22Rv1 (cell line): ENCODE measurements around the gene XIRP1.

Experiments used
- H3K27ac ChIP-seq: fragments of 450-650 bp; 2 replicates; pipeline ENCODE4 v1.5.1; 2017
- CTCF ChIP-seq: fragments of 450-650 bp; IDR thresholded peaks from 2 replicates; pipeline ENCODE4 v1.5.1; 2017; ENCODE audit warnings: mild to moderate bottlenecking
- ZFX ChIP-seq: fragments of 450-650 bp; IDR thresholded peaks from 2 replicates; pipeline ENCODE4 v1.6.1; 2017; ENCODE audit warnings: antibody characterized with exemption, borderline replicate concordance

XIRP1 gene

GRCh38 chr3:39196671-39197356, 4.4 kb upstream of the XIRP1 start:
- no peak overlapping the region for H3K27ac ChIP-seq
- TF ChIP-seq CTCF: no peak
- no peak for TF ChIP-seq ZFX

GRCh38 chr3:39196034-39196433, 3.6 kb upstream of the XIRP1 start:
- TF ChIP-seq CTCF: no peak
- no peak for TF ChIP-seq ZFX

GRCh38 chr3:39193391-39193790, 996 bp upstream of the XIRP1 start:
- H3K27ac ChIP-seq: no peak overlapping the region
- no peak for TF ChIP-seq CTCF
- no peak for TF ChIP-seq ZFX

More at GRCh38 chr3:39196034-39196433, 3.6 kb upstream of the XIRP1 start:
- no peak overlapping the region for H3K27ac ChIP-seq

DNA sequence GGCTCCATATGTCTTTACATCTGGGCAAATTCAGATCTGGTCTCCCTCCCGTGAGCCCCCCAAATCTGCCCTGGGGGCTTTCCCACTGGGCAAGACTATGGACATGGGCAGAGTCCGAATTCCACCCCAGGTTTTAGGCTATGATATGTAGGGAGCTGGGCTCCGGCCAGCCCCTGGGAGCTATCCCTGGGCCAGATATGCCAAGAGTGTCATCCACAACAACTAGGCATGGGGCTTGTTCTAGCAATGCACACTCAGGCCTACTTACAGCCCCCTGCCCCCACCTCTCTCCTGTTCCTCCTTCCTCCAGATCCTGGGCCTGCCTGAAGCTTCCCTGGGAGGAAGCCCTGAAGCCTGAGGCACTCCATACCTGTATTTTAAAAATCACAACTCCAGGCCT, 622 bp downstream of the XIRP1 start:
- H3K27ac ChIP-seq: no peak overlapping the region
- TF ChIP-seq ZFX (no peak), CTCF (no peak)

DNA sequence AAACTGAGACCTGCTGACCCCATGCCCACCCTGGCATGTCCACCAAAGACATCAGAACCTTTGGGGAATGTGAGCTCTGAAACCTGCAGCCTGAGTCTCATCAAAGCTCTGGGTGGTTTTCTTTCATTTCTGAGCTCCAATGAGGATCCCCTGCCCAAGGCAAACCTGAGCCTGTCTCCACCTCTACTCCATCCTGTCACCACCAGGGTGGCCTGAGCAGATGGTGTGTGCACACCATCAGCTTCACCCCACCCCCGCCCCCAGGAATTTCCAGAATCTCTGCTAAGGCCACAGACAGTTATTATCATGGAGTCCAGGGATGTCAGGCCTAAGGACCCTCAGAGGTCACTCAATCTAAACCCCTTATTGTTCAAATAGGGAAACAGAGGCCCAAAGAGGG, 1.3 kb downstream of the XIRP1 start:
- TF ChIP-seq CTCF: no peak
- TF ChIP-seq ZFX: no peak
- no peak overlapping the region for H3K27ac ChIP-seq

- no peak overlapping the region for H3K27ac ChIP-seq
- TF ChIP-seq CTCF (no peak), ZFX (no peak)
Observed at GRCh38 chr3:39190281-39191025, 1.9 kb downstream of the XIRP1 start.

GRCh38 chr3:39189959-39190269, 2.5 kb downstream of the XIRP1 start:
- no peak overlapping the region for H3K27ac ChIP-seq
- no peak for TF ChIP-seq ZFX
- peak; percentile 82 for TF ChIP-seq CTCF
